GM06990 (cell line): ENCODE results near the gene PRAMEF11.
"Not testable (repeated sequence)": the region's sequence is repeated elsewhere in the genome, so short reads cannot be mapped to it uniquely, and the experiment has no call there.

Experiments
- DNase-seq: peaks from one replicate; pipeline ENCODE4 v3.0.0-alpha.2; 2011; ENCODE audit not compliant: insufficient read length; ENCODE audit errors: extremely low read depth
- H3K27me3 ChIP-seq: replicated peaks from 2 replicates; pipeline ENCODE4 v1.6.0; 2011; ENCODE audit warnings: low read length; ENCODE audit not compliant: control insufficient read depth, insufficient read depth
- H3K36me3 ChIP-seq: 2 replicates; pipeline ENCODE4 v1.5.1; 2011; ENCODE audit warnings: low read length; ENCODE audit not compliant: control insufficient read depth, insufficient read depth
- H3K4me3 ChIP-seq: replicated peaks from 2 replicates; pipeline ENCODE4 v1.5.1; 2011; ENCODE audit warnings: low read depth, mild to moderate bottlenecking, control low read depth, low read length
- CTCF ChIP-seq: IDR thresholded peaks from 2 replicates; pipeline ENCODE4 v1.5.1; 2011; ENCODE audit warnings: low read length, control low read depth, mild to moderate bottlenecking, inconsistent platforms; ENCODE audit not compliant: insufficient read depth, poor library complexity, severe bottlenecking

Gene PRAMEF11

GRCh38 chr1:12831310-12831709 lies at the start of gene PRAMEF11:
PRAMEF11 (minus strand) TSS chr1:12831410; CDS start chr1:12828789, 2,621 bp downstream.
- H3K36me3 ChIP-seq, H3K27me3 ChIP-seq, H3K4me3 ChIP-seq, DNase-seq: not testable (repeated sequence)

DNA sequence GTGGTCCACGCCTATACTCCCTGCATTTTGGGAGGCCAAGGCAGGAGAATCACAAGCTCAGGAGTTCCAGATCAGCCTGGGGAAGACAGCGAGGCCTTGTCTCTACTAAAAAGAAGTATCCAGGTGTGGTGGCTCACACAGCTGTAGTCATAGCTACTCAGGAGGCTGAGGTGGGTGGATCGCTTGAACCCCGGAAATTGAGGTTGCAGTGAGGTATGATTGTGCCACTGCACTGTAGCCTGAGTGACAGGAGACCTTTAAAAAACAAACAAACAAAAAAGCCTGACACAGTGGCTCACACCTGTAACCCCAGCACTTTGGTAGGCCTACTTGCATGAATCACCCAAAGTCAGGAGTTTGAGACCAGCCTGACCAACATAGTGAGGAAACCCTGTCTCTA lies 47.2 kb upstream of the PRAMEF11 start:
- H3K36me3 ChIP-seq, H3K27me3 ChIP-seq, DNase-seq, H3K4me3 ChIP-seq: not testable (repeated sequence)

- H3K27me3 ChIP-seq, DNase-seq, H3K36me3 ChIP-seq, H3K4me3 ChIP-seq: not testable (repeated sequence)
Observed at GRCh38 chr1:12863131-12863880, 32.1 kb upstream of the PRAMEF11 start.

- DNase-seq, H3K36me3 ChIP-seq, H3K4me3 ChIP-seq, H3K27me3 ChIP-seq: not testable (repeated sequence)
Observed at GRCh38 chr1:12856786-12857185, 25.6 kb upstream of the PRAMEF11 start, which contains the start of gene PRAMEF2. PRAMEF2 (plus strand) TSS chr1:12857086; CDS start chr1:12859010, 1,924 bp downstream.

DNA sequence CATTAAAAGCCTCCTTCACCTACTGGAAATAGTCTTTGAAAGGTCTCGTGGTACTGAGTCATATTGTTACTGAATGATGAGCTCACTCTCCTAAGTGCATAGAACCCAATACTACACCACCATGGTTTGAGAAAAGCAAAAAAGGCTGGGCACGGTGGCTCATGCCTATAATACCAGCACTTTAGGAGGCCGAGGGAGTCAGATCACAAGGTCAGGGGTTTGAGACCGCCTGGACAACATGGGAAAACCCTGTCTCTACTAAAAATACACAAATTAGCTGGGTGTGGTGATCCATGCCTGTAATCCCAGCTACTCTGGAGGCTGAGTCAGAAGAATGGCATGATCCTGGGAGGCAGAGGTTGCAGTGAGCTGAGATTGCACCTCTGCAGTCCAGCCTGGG lies 20.6 kb upstream of the PRAMEF11 start:
- Histone ChIP-seq H3K4me3 (no peak overlapping the region), H3K27me3 (no peaks in the 10 kb centered on the region), H3K36me3 (no peaks in the 10 kb centered on the region)
- no peak for DNase-seq
- no peak for TF ChIP-seq CTCF

DNA sequence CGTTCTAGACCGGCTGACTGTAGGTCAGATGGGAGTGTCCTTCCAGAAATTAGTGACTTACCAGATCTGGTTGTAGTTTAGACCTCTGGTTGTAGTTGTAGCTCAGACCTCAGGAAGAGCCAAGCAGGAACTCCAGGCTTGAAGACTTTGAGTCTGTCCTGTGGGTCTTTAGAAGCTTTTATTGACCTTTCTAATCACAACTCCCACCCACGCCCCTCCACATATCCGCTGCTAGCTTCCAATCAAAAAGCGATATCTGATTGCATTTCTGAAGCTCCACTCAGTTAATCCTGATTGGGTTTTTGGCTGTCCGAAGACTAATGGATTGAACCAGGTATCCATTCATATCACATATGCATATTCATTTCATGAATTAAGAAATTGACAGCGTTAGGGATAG lies 17.4 kb upstream of the PRAMEF11 start, which contains the start of gene HNRNPCL1:
Gene HNRNPCL1, minus strand, starts transcription at position 101 of the 400 bp plus-strand sequence. CDS start 431 bp downstream, outside the sequence.
- DNase-seq, H3K4me3 ChIP-seq, H3K27me3 ChIP-seq, H3K36me3 ChIP-seq: not testable (repeated sequence)

DNA sequence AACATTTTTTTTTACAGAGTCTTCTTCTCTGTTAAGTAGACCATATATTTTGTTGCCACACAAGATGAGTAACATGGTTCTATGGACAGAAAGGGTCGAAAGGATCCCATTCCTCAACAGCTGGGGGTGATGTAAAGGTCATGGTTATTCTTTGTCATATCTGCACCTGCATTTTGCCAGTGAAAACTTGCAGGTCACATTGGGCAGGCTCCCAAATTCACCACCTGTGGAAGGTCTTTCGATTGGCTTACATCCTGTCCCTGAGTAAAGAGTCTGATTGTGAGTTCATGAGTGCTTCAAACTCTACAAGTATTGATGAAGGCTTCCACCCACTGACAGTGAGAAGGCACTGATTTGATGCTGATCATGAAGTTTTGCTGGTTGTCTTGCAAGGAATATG lies 2.0 kb upstream of the PRAMEF11 start:
- not testable (repeated sequence) for H3K27me3 ChIP-seq, DNase-seq

DNA sequence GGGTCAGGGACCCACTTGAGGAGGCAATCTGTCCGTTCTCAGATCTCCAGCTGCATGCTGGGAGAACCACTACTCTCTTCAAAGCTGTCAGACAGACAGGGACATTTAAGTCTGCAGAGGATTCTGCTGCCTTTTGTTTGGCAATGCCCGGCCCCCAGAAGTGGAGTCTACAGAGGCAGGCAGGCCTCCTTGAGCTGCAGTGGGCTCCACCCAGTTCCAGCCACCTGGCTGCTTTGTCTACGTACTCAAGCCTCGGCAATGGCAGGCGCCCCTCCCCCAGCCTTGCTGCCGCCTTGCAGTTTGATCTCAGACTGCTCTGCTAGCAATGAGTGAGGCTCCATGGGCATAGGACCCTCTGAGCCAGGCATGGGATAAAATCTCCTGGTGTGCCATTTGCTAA lies 12.1 kb downstream of the PRAMEF11 start:
- H3K27me3 ChIP-seq, H3K36me3 ChIP-seq, H3K4me3 ChIP-seq, DNase-seq: not testable (repeated sequence)

More for the DNA sequence above, 2.0 kb upstream of the PRAMEF11 start:
- not testable (repeated sequence) for H3K4me3 ChIP-seq, H3K36me3 ChIP-seq

GRCh38 chr1:12811409-12811784 lies 19.8 kb downstream of the PRAMEF11 start:
- no peaks in the 10 kb centered on the region for H3K36me3 ChIP-seq
- no peak for TF ChIP-seq CTCF
- no peaks in the 10 kb centered on the region; the same call in 1 of the 2 replicates for H3K27me3 ChIP-seq
- H3K4me3 ChIP-seq, result no peak overlapping the region
- DNase-seq, result no peak
